ENCODE measurements around the gene UGT1A10. TPM values are rescaled to one million over a fixed set of nuclear protein-coding genes. Genes with fewer than 3 reads are reported as not detected.
A peak's percentile ranks its signal among the peaks of the same experiment; 100 is the strongest.

The UGT1A10 gene
- total and polyA plus RNA-seq, 2 of the 13 experiments (the other 11 are each of a cell fraction or from before 2014, with no cell fraction given): not detected

DNA sequence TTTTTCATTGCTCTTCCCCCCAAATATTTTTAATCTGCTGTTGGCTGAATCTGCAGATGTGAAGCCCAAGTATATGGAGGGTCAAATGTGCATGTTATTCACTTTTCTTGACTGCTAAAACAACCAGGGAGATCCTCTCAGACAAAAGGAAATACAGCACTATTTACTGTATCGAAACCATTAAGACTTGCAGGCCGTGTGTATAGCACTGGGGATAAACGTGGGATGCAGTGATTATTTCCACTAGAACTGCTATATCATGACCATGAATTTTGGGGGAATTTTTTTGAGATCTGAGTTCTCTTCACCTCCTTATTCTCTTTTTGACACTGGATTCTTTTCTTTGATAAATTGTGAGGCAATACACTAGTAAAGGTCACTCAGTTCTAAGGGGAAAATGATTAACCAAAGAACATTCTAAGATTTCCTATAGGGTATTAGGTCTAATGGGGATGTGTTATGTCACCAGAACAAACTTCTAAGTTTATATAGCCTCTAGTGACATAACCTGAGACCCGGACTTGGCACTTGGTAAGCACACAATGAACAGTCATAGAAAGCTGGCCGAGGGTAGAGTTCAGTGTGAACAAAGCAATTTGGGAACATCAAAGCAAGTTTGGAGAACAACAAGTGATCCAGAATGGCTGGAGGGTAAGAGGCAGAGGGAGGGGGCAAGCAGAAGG, 109.0 kb downstream of the UGT1A10 start (continued):
- no peak for TF ChIP-seq AFF4 (CRISPR knock-in tag; IDR thresholded peaks at IDR 0.05)
- peak; percentile 69; the same call in 1 of the 2 replicates for TF ChIP-seq KLF6 (CRISPR knock-in tag; IDR thresholded peaks at IDR 0.05)
- TF ChIP-seq POGK (CRISPR knock-in tag; conservative IDR thresholded peaks at IDR 0.05): peak; percentile 82
- TF ChIP-seq, protein P1, sequence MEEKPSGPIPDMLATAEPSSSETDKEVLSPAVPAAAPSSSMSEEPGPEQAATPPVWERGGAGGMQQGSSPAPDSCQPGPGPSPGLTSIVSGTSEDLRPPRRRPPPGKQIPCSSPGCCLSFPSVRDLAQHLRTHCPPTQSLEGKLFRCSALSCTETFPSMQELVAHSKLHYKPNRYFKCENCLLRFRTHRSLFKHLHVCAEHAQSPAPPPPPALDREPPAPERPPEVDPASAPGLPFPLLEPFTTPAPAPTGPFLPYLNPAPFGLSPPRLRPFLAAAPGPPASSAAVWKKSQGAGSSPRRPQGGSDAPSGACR (CRISPR knock-in tag; IDR thresholded peaks at IDR 0.05): peak; percentile 69; the same call in 1 of the 2 replicates
- peak; percentile 98 for TF ChIP-seq NFIC (IDR thresholded peaks at IDR 0.05; ENCODE audit: low read length)
- peak; percentile 85 for TF ChIP-seq ZNF317 (CRISPR knock-in tag; IDR thresholded peaks at IDR 0.05)
- no peak for TF ChIP-seq POLR2G (IDR thresholded peaks at IDR 0.05; ENCODE audit: low read depth, low read length)
- no peak for TF ChIP-seq ZNF333 (CRISPR knock-in tag; IDR thresholded peaks at IDR 0.05; ENCODE audit: borderline replicate concordance)
- TF ChIP-seq HINFP (CRISPR knock-in tag; IDR thresholded peaks at IDR 0.05; ENCODE audit: low read depth): no peak
- peak; percentile 76; the same call in 1 of the 2 replicates for TF ChIP-seq ZNF788 (CRISPR knock-in tag; IDR thresholded peaks at IDR 0.05; ENCODE audit: borderline replicate concordance)
- no peak for TF ChIP-seq ZNF30 (CRISPR knock-in tag; IDR thresholded peaks at IDR 0.05)
- TF ChIP-seq PRDM15 (CRISPR knock-in tag; IDR thresholded peaks at IDR 0.05): no peak
- TF ChIP-seq DBP (CRISPR knock-in tag; IDR thresholded peaks at IDR 0.05; ENCODE audit: not compliant biosample characterization): peak; percentile 52
- no peak; the same call in 1 of the 2 replicates for TF ChIP-seq SP4 (CRISPR knock-in tag; IDR thresholded peaks at IDR 0.05)
- TF ChIP-seq HNRNPUL1 (IDR thresholded peaks at IDR 0.05; ENCODE audit: low read depth, low read length): peak; percentile 80
- no peak for TF ChIP-seq KLF12 (CRISPR knock-in tag; IDR thresholded peaks at IDR 0.05; ENCODE audit: borderline replicate concordance)
